Fibroblast of skin of right biceps (primary cell): Measurements from ENCODE around the gene WAC.

Experiments used
- DNase-seq: peaks from one replicate; pipeline ENCODE4 v3.0.0-alpha.2; 2013

The WAC gene

DNA sequence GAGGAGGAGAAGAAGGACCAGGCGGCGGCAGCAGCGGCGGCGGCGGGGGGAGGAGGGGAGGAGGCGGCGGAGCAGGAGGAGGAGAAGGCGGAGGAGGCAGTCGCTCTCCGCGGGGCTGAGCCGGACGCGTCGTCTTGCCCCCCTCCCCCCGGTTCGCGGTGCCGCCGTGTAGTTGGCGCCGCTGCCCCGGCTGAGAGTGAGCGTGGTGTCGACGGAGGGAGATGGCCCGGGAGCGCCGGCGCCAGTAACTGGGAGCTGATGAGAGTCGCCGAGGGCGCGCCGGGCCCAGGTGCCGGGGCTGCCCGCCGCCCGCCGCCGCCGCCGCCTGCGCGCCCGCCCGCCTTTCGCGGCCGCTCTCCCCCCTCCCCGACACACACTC is 257 bp downstream of the WAC start:
- no peak for DNase-seq

DNA sequence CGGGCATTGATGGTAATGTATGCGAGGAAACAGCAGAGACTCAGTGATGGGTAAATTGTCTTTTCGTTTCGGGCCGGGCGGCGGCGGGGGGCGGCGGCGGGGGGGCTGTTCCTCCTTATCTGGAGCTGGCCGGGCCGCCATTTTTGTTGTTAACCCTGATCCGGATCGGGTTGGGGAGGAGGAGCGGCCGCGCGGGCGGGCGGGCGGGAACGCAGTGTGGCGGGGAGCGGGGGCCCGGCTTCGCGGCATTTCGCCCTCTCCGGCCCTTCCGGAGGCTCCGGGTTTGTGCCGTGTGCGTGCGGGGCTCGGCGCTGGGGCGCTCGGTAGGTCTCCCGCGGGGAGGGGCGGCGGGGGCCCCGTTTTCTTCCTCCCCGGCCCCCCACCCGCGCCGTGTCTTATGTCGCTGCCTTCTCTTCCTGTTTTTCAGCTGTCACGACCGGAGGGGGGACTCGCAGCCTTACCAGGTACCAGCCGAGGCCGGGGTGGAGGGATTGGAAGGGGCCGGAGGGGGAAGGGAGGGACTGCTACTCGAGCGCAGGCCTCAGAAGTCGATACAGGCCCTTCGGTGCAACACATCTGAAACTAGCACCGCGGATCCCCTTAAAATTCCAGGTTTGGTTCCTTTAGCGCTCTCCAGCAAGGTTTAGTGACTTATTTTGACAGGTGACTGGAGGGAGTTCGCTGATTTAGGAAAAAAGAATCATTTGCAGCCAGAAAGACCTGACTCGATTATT is 820 bp downstream of the WAC start:
- peak; percentile 59 for DNase-seq

GRCh38 chr10:28535846-28536245 is 2.9 kb downstream of the WAC start:
- no peak for DNase-seq

DNA sequence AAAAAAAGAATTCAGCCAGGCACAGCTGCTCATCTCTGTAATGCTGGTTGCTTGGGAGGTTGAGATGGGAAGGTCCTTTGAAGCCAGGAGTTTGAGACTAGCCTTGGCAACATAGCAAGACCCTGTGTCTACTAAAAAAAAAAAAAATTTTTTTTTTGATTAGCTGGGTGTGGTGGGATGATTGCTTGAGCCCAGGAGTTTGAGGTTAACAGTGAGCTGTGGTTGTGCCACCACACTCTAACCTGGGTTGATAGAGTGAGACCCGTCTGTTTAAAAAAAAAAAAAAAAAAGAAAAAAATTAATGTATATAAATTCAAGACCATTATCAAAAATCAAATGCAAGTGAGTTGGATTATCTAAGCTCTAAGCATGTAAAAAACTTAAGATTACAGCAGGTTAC is 5.7 kb downstream of the WAC start:
- DNase-seq, result no peak

GRCh38 chr10:28540145-28540544 is 7.2 kb downstream of the WAC start:
- no peak for DNase-seq

DNA sequence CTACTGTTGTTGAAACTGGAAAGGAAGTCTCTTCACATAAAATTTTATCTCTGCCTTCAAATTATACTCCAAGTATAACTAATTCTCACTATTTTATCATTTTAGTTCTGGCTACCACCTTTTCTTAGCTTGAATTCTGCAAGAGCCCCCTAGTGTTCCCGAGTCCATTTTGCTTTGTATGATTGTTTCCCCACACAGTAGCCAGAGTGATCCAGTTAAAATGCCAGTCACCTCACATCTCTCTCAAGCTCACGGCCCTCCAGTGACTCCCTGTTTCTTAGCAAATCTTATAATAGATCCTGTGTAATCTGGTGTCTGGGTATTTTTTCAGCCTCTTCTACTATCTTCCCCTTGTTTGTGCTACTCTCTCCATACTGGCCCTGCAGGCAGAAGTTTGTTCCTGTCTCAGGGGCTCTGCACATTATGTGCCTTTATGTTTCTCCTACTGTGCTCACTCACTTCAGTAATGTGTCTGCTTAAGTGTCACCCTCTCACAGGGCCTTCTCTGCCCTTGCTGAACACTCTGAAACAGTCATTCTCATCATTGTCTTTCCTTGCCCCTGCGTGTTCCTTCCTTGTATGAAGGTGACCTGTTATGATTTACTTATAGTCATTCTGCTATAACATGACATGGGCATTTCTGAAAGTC is 8.9 kb downstream of the WAC start:
- DNase-seq, result no peak

GRCh38 chr10:28542728-28543127 is 9.8 kb downstream of the WAC start:
- no peak for DNase-seq

GRCh38 chr10:28544058-28544457 is 11.1 kb downstream of the WAC start:
- DNase-seq, result no peak

DNA sequence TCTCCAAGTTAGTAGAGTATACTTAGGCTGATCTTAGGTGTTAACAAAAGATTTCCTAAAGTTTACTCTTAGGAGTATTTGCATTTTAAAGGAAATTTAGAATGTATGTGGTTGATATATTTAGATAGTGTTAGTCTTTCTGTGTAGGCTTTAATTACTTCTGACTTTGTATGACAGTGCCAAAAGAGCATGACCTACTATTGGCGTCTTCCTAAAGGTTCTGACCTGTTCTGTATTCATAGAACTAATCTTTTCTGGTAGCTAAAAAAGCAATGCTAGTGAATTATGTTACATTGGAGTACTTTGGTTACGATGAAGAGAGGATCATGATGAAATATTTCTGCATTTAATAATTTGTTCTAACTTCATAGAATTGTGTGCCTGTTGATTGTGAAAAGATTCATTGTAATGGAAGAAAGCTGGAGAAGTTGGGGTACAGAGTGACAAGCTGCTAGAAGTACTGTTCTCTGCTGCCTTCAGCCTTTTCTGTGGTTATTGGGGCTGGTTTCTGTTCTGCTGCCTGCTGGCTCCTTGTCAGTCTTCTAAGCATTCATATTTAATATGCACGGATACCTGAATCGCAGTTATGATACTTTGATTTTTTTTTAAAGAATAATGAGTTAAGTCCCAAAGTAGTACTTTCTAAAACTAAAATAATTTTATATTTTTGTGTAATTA is 13.2 kb downstream of the WAC start:
- no peak for DNase-seq

DNA sequence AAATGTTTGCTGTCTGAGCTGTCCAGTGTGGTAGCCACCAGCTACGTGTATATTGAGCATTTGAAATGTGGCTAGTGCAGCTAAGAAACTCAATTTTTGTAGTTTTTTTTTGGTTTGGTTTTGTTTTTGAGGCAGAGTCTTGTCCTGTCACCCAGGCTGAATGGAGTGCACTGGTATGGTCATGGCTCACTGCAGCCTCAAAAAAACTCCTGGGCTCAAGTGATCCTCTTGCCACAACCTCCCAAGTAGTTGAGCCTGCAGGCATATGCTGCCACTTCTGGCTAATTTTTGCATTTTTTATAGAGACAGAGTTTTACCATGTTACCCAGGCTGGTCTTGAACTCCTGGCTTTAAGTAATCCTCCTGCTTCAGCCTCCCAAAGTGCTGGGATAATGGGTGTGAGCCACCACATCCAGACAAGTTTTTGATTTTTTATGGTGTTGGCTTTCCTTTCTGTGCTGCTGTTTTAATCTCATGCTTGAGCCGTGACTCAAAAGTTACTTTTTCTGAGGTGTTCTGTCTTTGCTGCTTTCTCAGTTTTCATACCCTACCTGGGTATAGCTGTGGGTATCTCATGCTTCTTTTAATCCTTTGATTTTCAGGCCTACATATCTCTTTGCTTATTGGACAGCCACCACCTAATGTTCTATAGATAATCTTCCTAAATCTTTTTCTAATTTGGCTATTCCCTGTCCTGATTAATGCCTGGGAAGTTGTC is 16.0 kb downstream of the WAC start:
- no peak for DNase-seq

- DNase-seq, result no peak
Measured at GRCh38 chr10:28551086-28551485, 18.2 kb downstream of the WAC start.

GRCh38 chr10:28552775-28553174 is 19.9 kb downstream of the WAC start:
- no peak for DNase-seq

- DNase-seq, result no peak
Measured at GRCh38 chr10:28554009-28554408, 21.1 kb downstream of the WAC start.

- DNase-seq, result no peak
Measured at GRCh38 chr10:28554952-28555351, 22.0 kb downstream of the WAC start.

- no peak for DNase-seq
Measured at GRCh38 chr10:28555358-28555757, 22.4 kb downstream of the WAC start.

- DNase-seq, result no peak
Measured at GRCh38 chr10:28556142-28556541, 23.2 kb downstream of the WAC start.

GRCh38 chr10:28558186-28558585 is 25.3 kb downstream of the WAC start:
- DNase-seq, result no peak

DNA sequence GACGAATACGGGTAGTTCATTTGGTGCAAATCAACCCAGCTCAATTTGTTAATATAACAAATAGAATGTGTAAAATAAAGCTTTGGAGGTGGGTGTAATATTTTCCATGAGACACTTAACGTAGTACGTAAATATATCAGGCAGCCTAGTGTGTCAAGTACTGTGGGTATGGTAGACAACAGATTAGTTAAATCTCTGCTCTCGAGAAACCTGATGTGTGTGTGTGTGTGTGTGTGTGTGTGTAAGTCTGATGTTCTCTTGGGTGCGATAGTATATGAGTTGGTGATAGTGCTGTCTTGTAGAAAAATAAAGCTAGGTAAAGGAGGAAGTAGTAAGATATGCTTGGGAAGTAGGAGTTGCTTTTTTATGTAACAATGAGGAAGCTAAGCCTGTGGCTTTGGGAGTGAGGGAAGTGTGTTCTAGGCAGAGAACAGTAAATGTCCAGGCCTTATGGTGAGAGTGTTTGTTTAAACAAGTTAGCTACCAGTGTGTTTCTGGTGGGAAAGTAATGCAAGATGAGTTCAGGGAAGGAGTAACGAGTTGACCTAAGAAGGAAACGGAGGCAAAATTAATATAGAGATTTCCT is 26.1 kb downstream of the WAC start:
- DNase-seq, result no peak

DNA sequence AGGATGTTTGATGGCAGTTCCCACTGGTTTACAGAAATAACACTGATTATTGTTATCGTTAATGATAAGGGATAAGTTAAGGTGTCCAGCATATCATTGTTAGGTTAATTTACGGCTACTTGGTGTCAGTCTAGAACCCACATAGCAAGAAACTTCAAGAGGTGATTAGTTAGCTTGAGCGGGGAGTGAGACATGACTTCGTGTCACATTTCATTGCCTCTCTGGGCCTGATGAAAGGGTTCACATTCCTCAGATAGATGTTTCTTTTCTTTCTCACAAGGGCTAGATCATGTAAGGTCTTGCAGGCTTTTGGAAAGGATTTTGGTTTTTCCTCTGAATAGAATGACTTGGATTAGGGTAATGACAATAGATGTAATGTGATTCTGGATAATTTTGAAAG is 26.7 kb downstream of the WAC start:
- DNase-seq, result peak; percentile 16

DNA sequence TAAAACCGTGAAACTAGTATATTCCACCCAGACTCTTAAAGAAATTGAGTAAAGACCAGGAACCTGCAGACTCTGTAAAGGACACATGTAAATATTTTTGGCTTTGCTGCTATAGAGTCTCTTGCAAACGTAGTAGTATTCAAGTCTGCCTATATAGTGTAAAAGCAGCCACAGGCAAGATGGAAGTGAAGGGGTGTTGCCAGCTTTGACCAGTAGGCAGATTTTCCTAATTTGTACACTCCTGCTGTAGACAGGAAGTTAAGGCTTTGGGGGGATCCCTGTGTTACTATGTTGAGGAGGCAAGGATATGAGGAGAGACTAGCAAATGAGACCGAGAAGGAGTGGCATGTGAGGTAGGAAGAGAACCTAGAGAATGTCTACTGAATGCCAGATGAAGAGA is 27.7 kb downstream of the WAC start:
- no peak for DNase-seq

GRCh38 chr10:28561531-28561930 is 28.6 kb downstream of the WAC start:
- DNase-seq, result no peak

- DNase-seq, result peak; percentile 54
Measured at GRCh38 chr10:28564905-28565304, 32.0 kb downstream of the WAC start.

DNA sequence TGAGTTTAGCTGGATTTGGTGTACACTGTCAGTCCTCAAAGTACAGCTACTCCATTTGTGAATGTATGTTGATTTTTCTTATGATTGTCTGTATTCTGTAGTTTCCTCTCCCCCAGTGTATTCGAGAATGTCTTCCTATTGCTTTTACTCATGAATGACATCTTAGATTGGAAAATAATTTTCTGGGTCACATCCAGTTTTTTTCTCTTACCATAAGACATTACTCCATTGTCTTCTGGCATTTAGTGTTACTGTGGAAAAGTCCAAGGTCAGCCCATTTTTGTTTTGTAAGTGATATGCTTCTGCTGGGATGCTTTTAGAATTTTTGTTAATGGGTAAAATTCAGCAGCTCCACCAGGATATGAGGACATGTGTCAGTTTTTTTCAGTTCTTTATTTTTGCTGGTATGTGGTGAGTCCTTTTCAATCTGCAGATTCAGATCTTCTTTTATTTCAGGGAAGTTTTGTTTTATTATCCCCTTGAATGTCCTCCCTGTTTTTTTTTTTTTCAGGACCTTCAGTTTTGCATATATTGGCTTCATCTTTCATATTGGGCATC is 33.6 kb downstream of the WAC start:
- DNase-seq, result no peak
